Stomach (tissue), 19 donors: Measurements from ENCODE around the gene SLC37A4. TPM values are rescaled to one million over a fixed set of nuclear protein-coding genes. Genes with fewer than 3 reads are reported as not detected.

ENCODE experiments used
- DNase-seq, 2 donors: peaks; one replicate each; pipeline versions ENCODE4 v3.0.0 to v3.0.0-alpha.2; 2013 to 2019
- H3K27ac ChIP-seq, 5 donors: fragments of 200-600 bp in 4 of 5; sonication (generic) in 4 of 5; one replicate each; pipeline ENCODE4 v1.5.1; 2013 to 2019; ENCODE audit warnings: mild to moderate bottlenecking in 1 of 5, moderate library complexity in 1 of 5
- H3K27me3 ChIP-seq, 3 donors: fragments of 200-600 bp; sonication (generic); one replicate each; pipeline ENCODE4 v1.5.1; 2017 to 2019; ENCODE audit warnings: mixed run types in 1 of 3
- H3K36me3 ChIP-seq, 4 donors: fragments of 200-600 bp; sonication (generic); 1 replicate in 3 of 4; 2 replicates in 1 of 4; pipeline ENCODE4 v1.5.1; 2016 to 2019
- H3K4me1 ChIP-seq, 4 donors: fragments of 200-600 bp; sonication (generic); one replicate each; pipeline ENCODE4 v1.5.1; 2016 to 2019
- H3K4me3 ChIP-seq, 4 donors: fragments of 200-600 bp; sonication (generic) in 3 of 4; one replicate each; pipeline ENCODE4 v1.5.1; 2016 to 2019; ENCODE audit warnings: mild to moderate bottlenecking in 1 of 4
- H3K9me3 ChIP-seq, 4 donors: fragments of 200-600 bp; sonication (generic); one replicate each; pipeline ENCODE4 v1.5.1; 2016 to 2019
- CTCF ChIP-seq, 7 experiments: fragments of 450-650 bp in 4 of 7; fragments of 200-600 bp in 3 of 7; sonication (generic) in 3 of 7; IDR thresholded peaks; one replicate each; pipeline ENCODE4 v1.5.1; 2016 to 2019; ENCODE audit warnings: antibody characterized with exemption in 7 of 7, control low read depth in 2 of 7, mild to moderate bottlenecking in 1 of 7
- EP300 ChIP-seq: sonication (generic); formaldehyde crosslinking; IDR thresholded peaks from one replicate; pipeline ENCODE4 v1.6.1; 2017; ENCODE audit warnings: antibody characterized with exemption
- POLR2A ChIP-seq, 4 donors: fragments of 450-650 bp; IDR thresholded peaks; one replicate each; pipeline ENCODE4 v1.6.1; 2016; ENCODE audit warnings: antibody characterized with exemption in 4 of 4, control low read depth in 2 of 4, mild to moderate bottlenecking in 1 of 4, moderate library complexity in 1 of 4
- POLR2AphosphoS5 ChIP-seq, 3 donors: sonication (generic); formaldehyde crosslinking; IDR thresholded peaks; one replicate each; pipeline ENCODE4 v1.6.1; 2016; ENCODE audit warnings: antibody characterized with exemption in 3 of 3
- WGBS, 5 donors: extraction: QIAGEN DNeasy Blood & Tissue Kit in 3 of 5; methylation state at CpG; one replicate each; pipeline versions ENCODE4 v1.1.5 to v1.1.7; 2013 to 2018; 5-methylcytosine and 5-hydroxymethylcytosine counted together
- intact Hi-C: fragments of 100-400 bp; cut with DNase I; formaldehyde crosslinking; loops from one replicate; pipeline ENCODE4 v1.15.1; 2023; ENCODE audit warnings: low total_unique reads
- long read RNA-seq, 10 donors: transcript quantifications; one replicate each; lab custom pipeline, GENCODE V29; 2026
- polyA plus RNA-seq, 3 donors: library from polyadenylated mRNA; stranded (reverse); fragments of 200-250 nt; gene quantifications; one replicate each; pipeline ENCODE4 v1.2.3, GENCODE V29; 2013
- total RNA-seq, 5 donors: library from RNA; depleted of rRNA; stranded (reverse); fragments of >200 nt; gene quantifications; one replicate each; pipeline versions ENCODE4 v1.1.0 to v1.2.3, GENCODE V29; 2014 to 2016
- donor health status: healthy with polysubstance abuse.
- donor health status: Bipolar disorder and iron deficiency.
- donor health status: healthy.

Gene SLC37A4
- total RNA-seq (100 to 1,000 TPM in 1 of 5 donors, 10 to 100 TPM in 4; 16.3 to 126 (median 23.5) TPM), polyA plus RNA-seq (10 to 100 TPM; 12.4 to 14.6 (median 13.0) TPM)
- long read RNA-seq, donor 1, partial matches to known transcripts = 0 of 1 reads
- long read RNA-seq, donor 1, other reads (novel, unspliced or antisense) = 0 of 1 reads
- long read RNA-seq, donor 2, partial matches to known transcripts = 0 of 4 reads
- long read RNA-seq, donor 2, other reads (novel, unspliced or antisense) = 0 of 4 reads
- long read RNA-seq, donor 3, partial matches to known transcripts = 0 of 3 reads
- long read RNA-seq, donor 3, other reads (novel, unspliced or antisense) = 0 of 3 reads
- long read RNA-seq, donor 4 = 0 reads
- long read RNA-seq, donor 5, transcript SLC37A4-210 (9 exons, 2,040 nt) = major isoform, 5 of 6 reads
- long read RNA-seq, donor 5, partial matches to known transcripts = 0 of 6 reads
- long read RNA-seq, donor 5, other reads (novel, unspliced or antisense) = 0 of 6 reads
- long read RNA-seq, donor 6, transcript SLC37A4-210 (9 exons, 2,040 nt) = major isoform, 5 of 5 reads
- long read RNA-seq, donor 6, partial matches to known transcripts = 0 of 5 reads
- long read RNA-seq, donor 6, other reads (novel, unspliced or antisense) = 0 of 5 reads
- long read RNA-seq, donor 7 = 0 reads
- long read RNA-seq, donor 8, partial matches to known transcripts = 0 of 4 reads
- long read RNA-seq, donor 8, other reads (novel, unspliced or antisense) = 0 of 4 reads
- long read RNA-seq, donor 9, partial matches to known transcripts = 0 of 1 reads
- long read RNA-seq, donor 9, other reads (novel, unspliced or antisense) = 0 of 1 reads
- long read RNA-seq, donor 10, partial matches to known transcripts = 6 of 8 reads
- long read RNA-seq, donor 10, other reads (novel, unspliced or antisense) = 0 of 8 reads

- H3K9me3 ChIP-seq = no peaks in the 10 kb centered on the region
- 0% methylated on average over 38 to 67 of the region's 67 CpGs for WGBS, 5 donors
- TF ChIP-seq EP300 (no peak), POLR2A (IDR thresholded peaks at IDR 0.05) (no peak), CTCF (IDR thresholded peaks at IDR 0.05) (peak in 4 of 7 experiments; percentile 83 to 97 (median 86)), POLR2AphosphoS5 (IDR thresholded peaks at IDR 0.05) (peak; percentile 69 to 95 (median 89))
- H3K27me3 ChIP-seq = no peaks in the 10 kb centered on the region
- H3K4me1 ChIP-seq = peaks cover 19 to 50% (median 44%) of the 10 kb centered on the region in 4 donors
- H3K36me3 ChIP-seq = peaks cover 4 to 25% (median 22%) of the 10 kb centered on the region in 4 donors
- peak within 1 kb of the TSS; percentile 60 to 85 (median 72) for H3K4me3 ChIP-seq
- intact Hi-C loops = no loop called here
- H3K27ac ChIP-seq = peak within 1 kb of the TSS; percentile 79 to 93 (median 92)
- peak; percentile 99 for DNase-seq
Observed at GRCh38 chr11:119030329-119031047, at the start of gene SLC37A4. Gene SLC37A4 (minus strand): TSS chr11:119030877.

DNA sequence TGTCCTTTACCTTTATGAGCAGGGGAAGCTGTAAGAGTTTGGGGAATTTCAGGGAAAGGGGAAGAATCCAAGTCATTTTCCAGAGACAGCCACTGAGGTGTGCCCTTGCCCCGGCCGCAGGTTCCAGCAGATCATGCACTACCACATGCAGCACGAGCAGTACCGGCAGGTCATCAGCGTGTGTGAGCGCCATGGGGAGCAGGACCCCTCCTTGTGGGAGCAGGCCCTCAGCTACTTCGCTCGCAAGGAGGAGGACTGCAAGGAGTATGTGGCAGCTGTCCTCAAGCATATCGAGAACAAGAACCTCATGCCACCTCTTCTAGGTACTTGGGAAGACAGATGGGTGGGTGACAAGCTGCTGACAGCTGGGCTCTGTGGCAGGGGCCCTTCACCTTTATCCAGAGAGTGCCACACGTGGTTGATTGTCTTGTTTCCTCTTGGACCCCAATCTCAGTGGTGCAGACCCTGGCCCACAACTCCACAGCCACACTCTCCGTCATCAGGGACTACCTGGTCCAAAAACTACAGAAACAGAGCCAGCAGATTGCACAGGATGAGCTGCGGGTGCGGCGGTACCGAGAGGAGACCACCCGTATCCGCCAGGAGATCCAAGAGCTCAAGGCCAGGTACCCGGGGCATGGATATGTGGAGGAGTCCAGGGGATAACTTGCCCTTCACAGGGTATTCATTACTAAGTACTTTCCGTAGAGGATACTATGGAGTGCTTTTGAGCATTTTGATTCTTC lies 48.2 kb upstream of the SLC37A4 start:
- Histone ChIP-seq H3K4me3 (no peak overlapping the region), H3K27me3 (no peaks in the 10 kb centered on the region), H3K4me1 (peaks cover 0 to 13% (median 0%) of the 10 kb centered on the region in 4 donors), H3K9me3 (no peaks in the 10 kb centered on the region), H3K27ac (no peak overlapping the region), H3K36me3 (peaks cover 82 to 90% (median 89%) of the 10 kb centered on the region in 4 donors)
- TF ChIP-seq POLR2AphosphoS5 (IDR thresholded peaks at IDR 0.05) (no peak), POLR2A (IDR thresholded peaks at IDR 0.05) (no peak), EP300 (no peak), CTCF (IDR thresholded peaks at IDR 0.05) (no peak)
- WGBS, 5 donors = 92 to 95% (median 94%) methylated on average over 15 to 19 of the region's 19 CpGs
- intact Hi-C loops = no loop called here
- no peak for DNase-seq

DNA sequence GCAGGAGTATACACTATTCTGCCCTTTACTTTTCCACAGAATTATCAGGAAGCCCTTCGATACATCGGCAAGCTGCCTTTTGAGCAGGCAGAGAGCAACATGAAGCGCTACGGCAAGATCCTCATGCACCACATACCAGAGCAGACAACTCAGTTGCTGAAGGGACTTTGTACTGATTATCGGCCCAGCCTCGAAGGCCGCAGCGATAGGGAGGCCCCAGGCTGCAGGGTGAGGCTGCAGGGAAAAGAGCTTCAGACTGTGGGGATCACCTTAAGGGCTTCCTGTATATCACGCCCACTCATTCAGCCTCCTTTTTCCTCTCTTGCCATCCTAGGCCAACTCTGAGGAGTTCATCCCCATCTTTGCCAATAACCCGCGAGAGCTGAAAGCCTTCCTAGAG lies 47.2 kb upstream of the SLC37A4 start:
- H3K27me3 ChIP-seq = no peaks in the 10 kb centered on the region
- intact Hi-C loops = no loop called here
- H3K9me3 ChIP-seq = no peaks in the 10 kb centered on the region
- no peak for DNase-seq
- H3K4me3 ChIP-seq = no peak overlapping the region
- WGBS, 5 donors = 92 to 96% (median 95%) methylated on average over 11 of the region's 11 CpGs
- no peak overlapping the region for H3K27ac ChIP-seq
- TF ChIP-seq CTCF (IDR thresholded peaks at IDR 0.05) (no peak), EP300 (no peak), POLR2A (IDR thresholded peaks at IDR 0.05) (no peak), POLR2AphosphoS5 (IDR thresholded peaks at IDR 0.05) (no peak)
- H3K36me3 ChIP-seq = peaks cover 92 to 100% (median 99%) of the 10 kb centered on the region in 4 donors
- peaks cover 0 to 13% (median 0%) of the 10 kb centered on the region in 4 donors for H3K4me1 ChIP-seq
